HG03139 (cell line): ENCODE results near the gene MNT.

ENCODE experiments used
- ATAC-seq: cut with Tn5 transposase; IDR thresholded peaks from one replicate; pipeline ENCODE4 v1.9.1; 2021; ENCODE audit not compliant: unreplicated experiment

The MNT gene

DNA sequence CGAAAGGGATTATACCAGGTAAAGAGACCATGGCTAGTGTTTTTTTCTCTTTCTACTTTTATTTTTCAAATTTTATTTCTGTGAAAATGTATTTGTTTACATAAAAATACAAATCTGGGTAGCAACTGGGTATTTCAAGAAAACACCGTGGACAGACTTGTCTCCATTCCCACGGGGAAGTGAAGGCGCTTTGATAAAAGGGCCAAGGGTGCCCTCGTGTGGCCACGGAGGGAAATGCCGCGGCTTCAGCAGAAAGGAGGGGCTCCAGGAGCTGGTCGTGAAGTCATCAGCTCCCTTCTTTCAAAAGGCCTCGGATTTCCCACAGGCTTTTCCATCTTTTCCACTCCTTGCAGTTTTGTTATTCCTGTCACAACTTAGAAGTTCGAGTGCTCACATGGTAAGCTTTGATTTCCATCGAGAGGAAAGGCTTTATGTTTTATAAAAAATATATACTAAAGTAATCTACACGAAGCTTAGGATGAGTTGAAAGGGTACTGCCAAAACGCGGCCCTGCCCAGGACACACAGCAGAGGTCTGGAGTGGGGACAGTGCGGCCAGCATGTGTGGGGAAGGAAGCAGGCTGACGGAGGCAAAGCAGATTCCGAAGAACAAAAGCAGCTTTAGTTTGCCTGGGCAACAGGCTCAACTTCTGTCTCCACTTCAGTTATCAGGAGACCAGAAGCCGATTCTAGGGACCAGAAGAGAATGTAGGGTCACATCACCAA, 15.3 kb upstream of the MNT start:
- no peak for ATAC-seq

DNA sequence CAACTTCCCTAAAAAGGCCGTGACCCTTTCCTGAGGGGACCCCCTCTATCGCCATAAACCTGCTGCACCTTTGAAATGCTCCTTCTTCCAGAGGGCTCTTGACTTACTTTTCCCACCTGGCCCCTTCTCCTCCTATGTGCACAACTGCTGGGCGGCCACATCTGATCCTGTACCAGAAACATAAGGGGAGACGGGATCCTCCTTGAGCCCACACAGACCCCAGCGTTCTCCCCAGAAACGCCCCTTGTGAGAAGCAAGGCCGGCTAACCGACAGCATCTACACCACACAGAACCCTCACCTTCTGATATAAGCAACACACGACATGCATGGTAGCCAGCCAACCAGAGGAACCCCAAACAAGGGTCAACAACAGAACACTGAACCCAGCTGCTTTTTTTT, 14.2 kb upstream of the MNT start:
- ATAC-seq: no peak

DNA sequence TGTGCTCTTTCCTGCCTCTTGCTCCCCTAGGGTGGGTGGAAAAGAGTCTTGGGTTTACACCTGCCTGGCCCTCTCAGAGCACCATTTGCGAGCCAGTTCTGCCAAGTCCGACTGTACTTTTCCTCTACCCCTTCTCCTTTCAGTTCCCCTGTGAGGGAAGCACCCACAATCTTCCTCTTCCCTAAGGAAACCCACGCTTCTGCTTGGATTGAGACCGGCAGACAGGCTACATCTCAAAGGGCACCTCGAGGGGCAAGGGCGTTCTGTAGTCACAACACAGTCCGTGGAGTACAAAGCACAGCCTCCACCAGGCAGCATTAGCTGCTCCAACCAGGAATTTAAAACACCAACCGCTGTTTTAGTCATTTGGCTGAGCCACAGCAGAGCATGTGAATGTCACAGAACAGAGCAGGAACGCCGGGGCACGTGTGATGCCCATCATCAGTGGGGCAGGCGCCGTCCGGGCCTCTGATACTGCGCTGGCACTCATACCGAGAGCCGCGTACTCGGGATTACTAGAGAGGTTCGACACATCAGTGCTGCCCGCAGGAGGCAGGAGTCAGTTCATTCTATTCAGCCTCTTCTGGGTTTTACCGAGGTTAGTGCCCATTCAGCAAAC, 13.7 kb upstream of the MNT start:
- ATAC-seq: no peak

DNA sequence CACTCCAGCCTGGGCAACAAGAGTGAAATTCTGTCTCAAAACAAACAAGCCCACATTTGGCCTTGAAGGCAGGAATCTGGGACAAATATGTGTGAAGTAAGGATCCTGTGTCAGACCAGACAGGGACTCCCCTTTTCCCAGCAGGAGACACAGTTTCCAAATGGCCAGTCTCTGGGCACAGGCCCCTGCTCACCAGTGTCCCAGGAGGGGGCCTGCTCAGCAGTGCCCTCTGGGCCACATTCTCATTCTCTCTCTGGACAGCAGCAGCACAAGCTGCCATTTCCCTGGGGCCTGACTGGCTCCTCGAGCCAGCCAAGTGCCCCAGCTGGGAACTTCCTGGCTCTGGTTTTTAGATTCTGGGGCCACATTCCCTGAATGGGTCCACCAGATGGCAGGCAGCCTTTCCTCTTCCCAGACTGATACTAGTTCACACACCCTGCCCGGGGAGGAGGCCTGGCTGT, 11.7 kb upstream of the MNT start:
- no peak for ATAC-seq

DNA sequence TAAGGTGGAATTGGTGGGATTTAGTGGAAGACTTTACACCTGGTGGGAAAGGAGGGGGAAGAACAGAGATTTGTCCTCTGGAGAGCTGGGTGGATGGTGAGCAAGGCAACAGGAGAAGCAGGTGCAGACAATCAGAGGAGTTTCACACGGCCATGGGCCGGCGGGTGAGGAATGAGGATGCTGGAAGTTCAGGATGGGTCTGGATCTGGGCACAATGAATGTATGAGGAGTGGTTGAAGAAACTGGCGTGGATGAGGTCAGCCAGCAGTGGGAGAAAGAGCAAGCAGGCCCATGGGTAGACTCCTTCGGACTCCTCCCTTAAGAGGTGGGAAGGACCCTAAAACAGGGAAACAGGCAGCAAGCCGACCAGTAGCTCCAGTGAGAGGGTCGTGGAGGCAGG, 10.1 kb upstream of the MNT start:
- no peak for ATAC-seq

DNA sequence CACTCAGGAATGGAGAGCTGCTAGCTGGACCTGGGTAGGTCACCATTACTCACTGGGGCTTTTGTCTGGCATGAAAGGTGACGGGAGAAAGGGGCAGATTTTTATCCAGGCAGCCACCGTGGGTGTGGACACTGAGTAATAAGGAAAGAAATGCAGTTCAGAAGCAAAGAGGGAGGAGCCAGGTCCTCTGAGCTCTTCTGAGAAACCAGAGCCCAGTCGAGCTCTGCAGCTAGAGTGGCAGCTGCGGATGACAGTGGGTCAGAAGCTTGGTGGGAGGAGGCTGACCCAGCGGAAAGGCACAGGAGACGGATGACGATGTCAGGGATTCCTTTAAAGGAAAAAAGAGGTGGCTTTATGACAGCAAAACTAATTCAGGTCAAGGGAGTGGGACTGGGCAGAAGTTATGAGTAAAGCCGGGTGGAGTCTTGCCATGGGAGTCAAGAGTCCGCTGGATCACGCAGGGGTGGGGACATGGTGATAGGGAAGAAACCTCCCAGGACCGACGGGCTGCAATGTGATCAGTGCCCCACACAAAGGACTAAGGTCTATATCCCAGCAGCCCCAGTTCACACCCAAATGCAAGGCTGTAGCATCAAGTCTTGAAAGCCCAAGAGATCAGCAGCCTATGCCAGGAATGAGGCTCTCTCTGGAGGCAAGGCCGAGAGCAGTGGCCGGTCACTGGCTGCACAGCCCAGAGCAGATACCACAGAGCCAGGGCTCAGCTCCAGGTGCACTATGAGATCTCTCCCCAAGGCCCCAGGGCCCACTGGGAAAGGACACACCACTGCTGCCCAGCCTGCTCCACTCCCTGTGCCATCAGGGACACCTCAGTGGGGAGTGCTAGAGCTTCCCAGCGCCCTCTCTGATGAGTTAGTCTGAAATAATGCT, 6.3 kb upstream of the MNT start:
- no peak for ATAC-seq

DNA sequence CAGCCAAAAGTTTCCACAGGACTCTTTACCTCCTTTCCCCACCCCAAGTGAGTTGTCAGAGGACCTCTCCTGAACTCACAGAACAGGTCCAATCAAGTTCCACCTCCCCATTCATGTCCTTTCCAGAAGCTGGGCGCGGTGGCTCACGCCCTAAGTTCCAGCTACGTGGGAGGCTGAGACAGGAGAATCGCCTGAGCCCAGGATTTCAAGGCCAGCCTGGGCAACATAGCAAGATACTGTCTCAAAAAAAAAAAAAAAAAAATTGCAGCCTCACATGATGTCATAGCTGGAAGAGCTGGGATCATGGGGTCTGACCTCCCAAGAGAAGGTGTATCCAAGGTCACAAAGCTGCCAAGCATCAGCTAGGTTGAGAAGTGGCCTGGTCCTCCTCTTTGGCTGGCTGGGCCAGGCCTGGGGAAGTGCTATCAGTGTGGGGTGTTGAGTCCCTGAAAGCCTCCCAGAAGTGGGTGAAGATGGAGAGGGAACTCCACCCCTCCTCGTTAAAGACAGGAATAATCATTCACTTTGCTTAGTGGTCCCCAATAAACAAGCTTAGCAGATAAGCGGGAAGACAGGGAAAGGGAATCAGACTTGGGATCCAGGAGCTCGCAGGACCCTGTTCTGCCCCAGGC, 5.5 kb upstream of the MNT start:
- ATAC-seq: no peak

DNA sequence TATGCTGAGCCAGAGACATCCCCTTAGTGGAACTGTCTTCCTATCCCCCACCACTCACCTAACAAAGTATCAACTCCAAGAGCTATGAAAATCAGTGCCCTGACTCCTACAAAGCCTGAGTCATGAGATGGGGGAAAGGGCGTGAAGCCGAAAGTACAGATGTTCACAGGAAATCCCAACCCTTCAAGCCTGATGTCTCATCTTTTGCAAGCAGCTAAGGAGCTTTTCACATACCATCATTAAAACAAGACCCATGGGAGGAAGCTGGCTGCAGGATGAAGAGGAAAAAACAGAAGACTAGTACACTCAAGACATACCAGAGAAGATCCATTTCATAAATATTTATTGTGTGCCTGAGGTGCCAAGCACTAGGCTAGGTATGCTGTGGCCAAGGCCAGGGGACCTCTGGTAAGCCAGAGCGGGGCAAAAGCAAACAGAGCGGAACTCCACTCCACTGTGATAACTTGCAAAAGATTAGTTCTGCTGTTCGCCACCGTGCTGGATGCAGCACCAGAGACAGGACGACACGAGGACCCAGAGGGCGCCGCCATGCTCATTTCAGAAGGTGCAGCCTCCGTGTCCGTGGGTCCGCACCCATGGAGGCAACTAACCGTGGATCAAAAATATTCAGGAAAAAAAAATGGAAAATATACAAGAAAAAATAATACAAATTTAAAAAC, 4.5 kb upstream of the MNT start:
- ATAC-seq: no peak

DNA sequence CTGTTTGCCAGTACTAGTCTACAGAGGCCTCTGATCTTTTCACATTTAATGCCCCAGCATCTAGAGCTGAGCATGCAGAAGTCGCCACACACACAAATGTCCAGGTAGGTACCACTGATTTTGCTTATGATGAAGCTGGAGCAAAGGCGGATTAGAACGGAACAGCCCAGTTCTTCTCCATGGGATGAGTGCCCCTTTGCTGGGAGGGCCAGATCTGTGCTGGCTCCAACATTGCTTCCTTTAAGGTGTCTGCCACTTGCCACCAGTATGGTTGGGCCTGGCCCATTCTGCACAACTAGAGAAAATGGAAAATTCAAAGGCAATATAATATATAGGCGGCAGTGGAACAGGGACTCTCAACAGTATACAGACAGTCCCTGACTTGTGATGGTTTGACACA, 2.2 kb upstream of the MNT start:
- ATAC-seq: no peak

DNA sequence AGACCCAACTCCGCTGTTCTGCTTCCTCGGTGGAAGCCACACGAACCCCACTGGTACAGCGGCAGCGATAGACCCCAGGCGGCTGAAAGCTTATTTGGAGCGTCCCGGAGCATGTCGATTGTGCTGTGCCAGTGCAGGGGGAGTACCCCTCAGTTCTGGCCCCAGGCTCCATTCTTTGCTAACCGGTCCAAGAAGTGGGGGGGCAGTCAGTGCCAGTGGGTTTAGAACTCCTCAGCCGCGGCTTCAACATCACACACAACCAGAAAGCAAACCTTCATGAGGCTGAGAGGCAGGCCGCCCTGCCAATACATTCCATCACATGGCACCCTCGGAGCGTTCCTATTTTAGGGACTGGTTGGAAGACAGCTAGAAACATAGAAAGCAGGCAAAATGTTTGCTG, 1.7 kb upstream of the MNT start:
- no peak for ATAC-seq

DNA sequence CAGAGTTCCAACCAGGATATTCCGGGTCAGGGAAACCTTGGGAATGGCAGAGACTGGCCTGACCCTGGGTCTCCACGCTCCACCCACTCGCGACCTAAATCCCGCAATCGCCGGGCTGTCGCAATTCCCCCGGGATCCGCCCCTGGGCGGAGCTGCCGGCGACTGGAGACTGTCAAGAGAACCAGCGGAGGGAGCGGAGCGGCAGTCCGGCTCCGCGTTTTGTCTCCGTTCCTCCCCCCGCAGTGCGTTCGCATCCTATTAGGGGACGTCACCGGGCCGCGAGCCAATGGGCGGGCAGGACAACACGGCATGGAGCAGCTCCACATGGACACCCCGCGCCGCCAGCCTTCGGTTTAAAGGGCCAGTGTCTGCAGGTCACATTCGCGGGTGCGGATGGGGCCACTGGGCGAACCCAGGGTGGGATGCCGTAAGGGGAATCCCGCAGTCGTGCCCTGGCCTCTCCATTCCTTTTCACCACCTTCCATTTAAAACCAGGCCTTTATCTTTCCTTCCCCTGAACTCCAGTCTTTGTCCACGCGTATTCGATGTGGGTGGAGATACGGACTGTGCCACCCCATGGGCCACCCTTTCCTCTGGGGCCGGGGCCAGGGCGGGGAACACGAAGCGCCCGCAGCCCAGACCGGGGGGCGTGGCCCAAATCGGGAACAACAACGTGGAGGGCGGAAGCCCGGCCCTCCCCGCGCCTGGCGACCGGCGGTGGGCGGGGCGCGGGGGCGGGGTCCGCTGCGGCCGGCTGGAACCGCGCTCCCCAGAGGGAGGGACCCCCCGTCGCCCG, 764 bp upstream of the MNT start:
- peak; percentile 41 for ATAC-seq

DNA sequence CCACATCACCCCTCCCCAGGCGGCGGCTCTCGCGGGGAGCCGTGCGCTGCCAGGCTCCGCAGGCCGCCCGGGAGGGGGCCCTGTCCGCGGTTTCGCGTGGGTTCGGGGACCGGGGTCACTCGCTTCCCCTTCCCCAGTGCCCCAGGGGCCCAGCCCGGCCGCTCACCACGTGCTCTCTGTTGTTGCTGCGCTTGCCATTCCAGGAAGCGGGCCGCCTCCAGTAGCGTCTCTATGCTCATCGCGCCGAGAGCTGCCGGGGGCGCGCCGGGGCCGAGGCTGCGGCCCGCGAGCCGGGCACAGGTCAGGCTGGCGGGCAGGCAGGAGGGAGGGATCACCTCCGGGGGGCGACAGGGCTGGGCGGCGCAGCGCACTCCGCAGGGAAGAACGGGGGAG, 390 bp downstream of the MNT start:
- ATAC-seq: no peak

DNA sequence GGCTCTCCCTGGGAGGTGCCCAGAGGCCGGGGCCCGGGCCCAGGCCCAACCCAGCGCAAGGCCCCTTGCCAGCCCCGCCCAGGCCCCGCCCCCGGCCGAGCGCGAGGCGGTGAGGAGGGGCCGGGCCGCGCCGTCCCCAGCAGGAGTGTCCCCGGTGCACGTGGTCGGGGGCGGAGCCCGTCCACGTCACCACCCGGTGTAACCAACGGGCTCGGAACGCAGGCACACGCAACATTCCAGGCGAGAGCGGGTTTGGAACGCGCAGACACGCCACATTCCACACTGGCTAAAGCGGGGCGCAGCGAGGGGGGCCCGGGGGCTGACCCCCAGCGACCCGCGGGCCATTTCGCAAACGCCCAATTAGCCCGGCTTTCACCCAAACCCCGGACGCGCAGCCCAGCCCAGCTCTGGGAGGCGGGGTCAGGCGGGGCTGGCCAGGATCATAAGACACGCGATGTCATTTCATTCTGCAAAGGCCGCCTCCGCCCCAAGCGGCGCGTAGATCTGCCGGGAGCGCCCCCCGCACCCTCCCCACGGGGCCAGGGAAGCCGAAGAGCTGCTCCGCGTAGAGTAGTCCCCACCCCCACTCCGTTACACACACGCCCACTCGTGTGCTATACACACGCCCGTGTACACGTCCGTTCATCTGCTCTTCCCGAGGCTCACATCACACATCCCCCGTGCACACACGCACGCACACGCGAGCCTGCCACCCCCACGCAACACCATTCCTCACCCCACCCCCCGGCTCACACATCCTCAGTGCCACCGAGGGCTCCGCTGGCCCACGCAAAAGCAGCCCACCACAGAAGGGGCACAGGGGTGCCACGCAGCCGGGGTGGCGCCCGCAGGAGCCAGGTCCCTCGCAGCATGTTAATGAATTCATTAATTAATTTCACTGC, 1.0 kb downstream of the MNT start:
- ATAC-seq: peak; percentile 37

DNA sequence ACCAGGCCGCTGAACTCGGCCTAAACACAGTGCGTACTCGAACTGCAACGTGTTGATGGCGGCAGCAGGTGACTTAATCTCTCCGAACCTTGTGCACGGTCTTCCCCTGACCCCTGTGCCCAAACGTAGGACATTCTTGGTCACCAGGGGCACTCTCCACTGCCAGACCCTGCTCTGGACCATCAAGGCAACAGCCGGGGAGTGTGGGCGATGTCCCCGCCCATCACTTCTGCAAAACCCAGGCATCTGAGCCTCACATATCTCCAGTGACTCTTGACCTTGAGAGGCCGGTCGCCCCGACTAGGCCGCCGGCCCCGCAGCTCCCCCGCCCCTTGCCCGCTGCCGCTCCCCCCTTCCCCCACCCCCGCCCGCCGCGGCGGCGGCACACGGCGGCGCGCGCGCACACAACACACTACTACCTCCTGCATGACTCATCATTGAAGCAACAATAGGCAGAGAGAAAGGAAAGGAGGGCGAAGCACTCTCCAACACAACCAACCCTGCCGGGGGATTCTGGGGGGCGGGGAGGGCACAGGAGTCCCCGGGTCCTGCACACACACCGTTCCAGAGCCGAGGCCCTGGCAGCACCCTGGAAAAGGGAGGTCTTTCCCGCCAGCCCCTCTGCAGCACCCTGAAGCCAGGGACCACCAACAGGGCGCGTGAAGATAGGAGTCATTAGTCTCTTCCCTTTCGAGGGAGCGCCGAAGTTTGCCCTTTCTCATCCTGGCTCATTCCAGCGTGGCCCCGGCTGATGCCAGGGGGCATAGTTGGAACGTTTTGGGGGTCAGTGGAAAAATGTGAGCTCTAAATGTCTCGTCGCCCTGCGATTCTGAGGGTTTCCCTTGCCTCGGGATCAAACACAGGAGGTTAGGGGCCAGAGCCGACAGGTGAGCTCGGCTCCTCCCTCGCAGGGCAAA, 1.9 kb downstream of the MNT start:
- no peak for ATAC-seq

DNA sequence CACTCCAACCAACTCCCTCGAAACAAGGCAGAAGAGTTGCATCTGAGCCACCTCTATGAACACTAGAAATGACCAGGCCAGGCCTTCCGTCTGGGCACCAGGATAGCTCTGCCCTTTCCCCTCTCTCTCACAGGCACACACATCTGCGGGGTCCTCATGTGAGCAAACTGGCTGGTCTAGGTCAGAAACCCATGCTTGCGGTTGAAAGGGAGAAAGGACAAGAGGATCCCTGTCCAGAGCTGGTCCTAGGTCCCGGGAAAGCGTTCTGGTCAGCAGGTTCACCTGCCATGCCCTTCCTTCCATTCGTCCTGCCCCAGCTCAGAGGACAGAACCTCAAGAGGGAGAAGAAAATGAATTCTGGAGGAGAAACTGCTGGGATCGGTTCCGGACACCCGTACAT, 2.7 kb downstream of the MNT start:
- ATAC-seq: no peak

DNA sequence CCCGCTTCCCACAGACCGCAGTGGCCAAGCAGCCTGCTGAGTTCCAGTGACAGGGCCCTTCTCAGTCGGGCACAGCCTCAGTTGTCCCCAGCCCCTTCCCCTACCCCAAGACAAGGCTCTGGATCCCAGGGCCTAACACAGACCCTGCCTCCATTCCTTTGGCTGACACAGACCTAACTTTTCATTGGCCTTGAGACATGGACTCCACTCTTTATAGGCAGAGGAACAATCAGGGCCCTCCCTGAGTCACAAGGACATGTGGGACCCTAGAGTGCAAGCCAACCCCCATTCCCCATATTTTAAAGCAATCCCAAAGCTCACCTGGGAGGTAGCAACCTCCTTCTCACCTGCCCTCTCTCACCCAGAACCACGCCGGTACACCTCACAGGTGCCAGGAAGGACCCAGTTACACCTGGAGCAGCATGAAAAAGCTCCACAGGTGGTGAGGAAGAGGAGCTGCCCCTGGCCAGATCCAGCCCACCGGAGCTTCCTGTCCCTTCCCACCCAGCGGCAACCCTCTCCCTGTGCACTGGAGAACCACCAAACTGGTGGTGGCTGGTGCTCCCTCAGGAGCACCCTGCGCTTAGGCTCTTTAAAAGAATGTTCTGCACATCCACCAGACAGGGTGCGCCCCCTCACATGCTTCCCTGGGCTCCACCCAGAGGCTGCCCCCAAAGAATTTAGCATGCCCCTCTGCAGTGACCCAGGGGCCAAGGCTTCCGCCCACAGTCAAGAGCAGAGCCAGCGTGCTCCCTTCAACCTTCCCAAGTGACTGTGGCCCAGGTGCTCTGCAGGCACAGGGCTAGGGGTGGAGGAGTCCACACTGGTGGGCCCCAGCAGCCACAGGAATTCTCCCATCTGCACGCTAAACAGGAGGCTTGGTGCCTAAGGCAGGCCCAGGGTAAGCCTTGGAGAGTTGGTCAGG, 3.4 kb downstream of the MNT start:
- no peak for ATAC-seq
